K562 (cell line): Measurements from ENCODE around the gene DCAF11. TPM values are rescaled to one million over a fixed set of nuclear protein-coding genes. Genes with fewer than 3 reads are reported as not detected.

Experiments used
- ADNP ChIP-seq: fragments of 200-800 bp; sonication (Bioruptor generic); IDR thresholded peaks from 2 replicates; pipeline ENCODE4 v1.6.1; 2016; ENCODE audit warnings: missing genetic modification characterization, missing compliant biosample characterization
- BACH1 ChIP-seq: fragments of 200-800 bp; sonication (Bioruptor generic); IDR thresholded peaks from 2 replicates; pipeline ENCODE4 v1.6.1; 2016; ENCODE audit warnings: missing genetic modification characterization, missing compliant biosample characterization
- CLOCK ChIP-seq: fragments of 250-450 bp; sonication (Bioruptor Pico); IDR thresholded peaks from 2 replicates; pipeline ENCODE4 v1.4.0; 2020; ENCODE audit warnings: mild to moderate bottlenecking, moderate library complexity, borderline replicate concordance
- CREB3 ChIP-seq: fragments of 450-650 bp; conservative IDR thresholded peaks from 2 replicates; pipeline ENCODE4 v1.6.1; 2016; ENCODE audit warnings: missing genetic modification characterization, low read depth, mild to moderate bottlenecking, missing compliant biosample characterization, moderate library complexity
- ETS1 ChIP-seq: conservative IDR thresholded peaks from 2 replicates; pipeline ENCODE4 v1.6.1; 2011; ENCODE audit warnings: low read depth, mild to moderate bottlenecking, low read length; ENCODE audit not compliant: control insufficient read depth
- ILK ChIP-seq: fragments of 450-650 bp; IDR thresholded peaks from 2 replicates; pipeline ENCODE4 v1.6.1; 2016; ENCODE audit warnings: missing genetic modification characterization, low read depth, mild to moderate bottlenecking, missing compliant biosample characterization, moderate library complexity, borderline replicate concordance
- OTX1 ChIP-seq: fragments of 450-650 bp; formaldehyde crosslinking; IDR thresholded peaks from 2 replicates; pipeline ENCODE4 v1.4.0; 2022; ENCODE audit warnings: mild to moderate bottlenecking
- PHF20 ChIP-seq: fragments of 450-650 bp; IDR thresholded peaks from 2 replicates; pipeline ENCODE4 v1.6.1; 2018; ENCODE audit not compliant: partially characterized antibody
- PHTF2 ChIP-seq: fragments of 250-450 bp; sonication (Bioruptor Pico); IDR thresholded peaks from 2 replicates; pipeline ENCODE4 v1.5.0; 2021; ENCODE audit warnings: mild to moderate bottlenecking
- POLR2B ChIP-seq: fragments of 450-650 bp; IDR thresholded peaks from 2 replicates; pipeline ENCODE4 v1.6.1; 2018; ENCODE audit warnings: low read depth; ENCODE audit not compliant: partially characterized antibody
- POLR3G ChIP-seq: IDR thresholded peaks from 2 replicates; pipeline ENCODE4 v1.6.1; 2011; ENCODE audit not compliant: insufficient read length, insufficient replicate concordance; ENCODE audit errors: extremely low read depth
- PRDM10 ChIP-seq: fragments of 450-650 bp; IDR thresholded peaks from 2 replicates; pipeline ENCODE4 v1.6.1; 2018; ENCODE audit not compliant: partially characterized antibody
- RFX1 ChIP-seq: fragments of 450-650 bp; IDR thresholded peaks from 2 replicates; pipeline ENCODE4 v1.6.1; 2016; ENCODE audit warnings: mild to moderate bottlenecking, moderate library complexity
- TAF9B ChIP-seq: fragments of 450-650 bp; IDR thresholded peaks from 2 replicates; pipeline ENCODE4 v1.6.1; 2018; ENCODE audit warnings: mild to moderate bottlenecking; ENCODE audit not compliant: partially characterized antibody
- TFAP4 ChIP-seq: sonication (generic); formaldehyde crosslinking; IDR thresholded peaks from 2 replicates; pipeline ENCODE4 v1.8.0; 2022; ENCODE audit warnings: missing genetic modification reagents, mild to moderate bottlenecking, moderate library complexity, borderline replicate concordance
- U2AF1 ChIP-seq: fragments of 200-400 bp; formaldehyde crosslinking; optimal IDR thresholded peaks from 2 replicates; pipeline ENCODE3; 2017; ENCODE audit warnings: mild to moderate bottlenecking, low read depth, low read length, moderate library complexity
- ZC3H4 ChIP-seq: sonication (generic); formaldehyde crosslinking; IDR thresholded peaks from 2 replicates; pipeline ENCODE4 v1.9.0; 2021; ENCODE audit warnings: missing genetic modification reagents, borderline replicate concordance
- polyA plus RNA-seq, 8 experiments: library from polyadenylated mRNA; depleted of rRNA in 4 of 8; stranded (reverse) in 5 of 8; unstranded in 3 of 8; fragments of >200 nt; fragmentation: Nextera tagmentation in 2 of 8; fragmentation: Illumina TruSeq in 1 of 8; extraction: Ambion mirVana in 2 of 8; extraction: Trizol in 1 of 8; gene quantifications; 2 replicates each; pipeline versions ENCODE4 v1.2.1 to v1.2.3, GENCODE V29; 2011 to 2014; ENCODE audit warnings: inconsistent platforms in 1 of 8, missing spikeins in 1 of 8
- total RNA-seq, 7 experiments: library from RNA; depleted of rRNA in 6 of 7; stranded (reverse); fragments of >200 nt in 6 of 7; fragmentation: Illumina TruSeq in 2 of 7; extraction: Trizol in 2 of 7; gene quantifications; 2 replicates each; pipeline versions ENCODE4 v1.2.1 to v1.2.3, GENCODE V29; 2011 to 2021; ENCODE audit warnings: low replicate concordance in 1 of 7

DCAF11 gene
- total and polyA plus RNA-seq, 9 of the 15 experiments (the other 6 are each of a cell fraction or from before 2014, with no cell fraction given): 8.5 to 46.2 (median 36.4) TPM

- TF ChIP-seq ETS1 (no peak), BACH1 (tag) (no peak), PHF20 (no peak), POLR3G (no peak), ADNP (no peak), CLOCK (CRISPR knock-in tag) (no peak), POLR2B (no peak), RFX1 (no peak), OTX1 (CRISPR knock-in tag) (no peak), ILK (tag) (no peak), U2AF1 (no peak), CREB3 (tag) (no peak), TFAP4 (CRISPR knock-in tag) (peak; percentile 66; the same call in 1 of the 2 replicates), PRDM10 (peak; percentile 67), PHTF2 (CRISPR knock-in tag) (no peak), TAF9B (peak; percentile 5), ZC3H4 (no peak)
Measured at GRCh38 chr14:24114532-24115421, at the start of gene DCAF11, which contains the start of gene NRL (continued).
